ENCODE data around the gene OR52I2.

The OR52I2 gene

DNA sequence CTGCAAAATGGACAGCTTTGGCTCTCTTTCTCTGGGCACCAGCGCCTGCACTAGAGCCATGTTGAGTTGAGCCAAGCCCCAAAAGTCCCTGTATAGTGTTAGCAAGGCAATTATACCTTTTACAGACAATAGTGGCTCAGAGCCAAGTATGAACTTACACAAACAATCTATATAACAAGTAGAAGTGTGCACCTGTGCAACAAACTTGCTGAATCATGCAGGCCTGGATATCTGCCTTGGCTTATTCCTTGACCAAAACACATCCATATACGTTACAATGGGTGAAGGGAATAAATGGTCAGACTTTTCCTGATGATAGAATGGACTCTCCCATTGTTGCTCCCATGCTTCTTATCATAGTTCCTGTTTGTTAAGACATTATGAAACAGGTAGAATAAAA lies 3.8 kb upstream of the OR52I2 start:
- TF ChIP-seq NFIC (IDR thresholded peaks at IDR 0.05) (0 out of 2 replicates have a peak, but pooled peaks have one; percentile 27), ZBTB7A (IDR thresholded peaks at IDR 0.05; ENCODE audit: low read depth) (no peak)

DNA sequence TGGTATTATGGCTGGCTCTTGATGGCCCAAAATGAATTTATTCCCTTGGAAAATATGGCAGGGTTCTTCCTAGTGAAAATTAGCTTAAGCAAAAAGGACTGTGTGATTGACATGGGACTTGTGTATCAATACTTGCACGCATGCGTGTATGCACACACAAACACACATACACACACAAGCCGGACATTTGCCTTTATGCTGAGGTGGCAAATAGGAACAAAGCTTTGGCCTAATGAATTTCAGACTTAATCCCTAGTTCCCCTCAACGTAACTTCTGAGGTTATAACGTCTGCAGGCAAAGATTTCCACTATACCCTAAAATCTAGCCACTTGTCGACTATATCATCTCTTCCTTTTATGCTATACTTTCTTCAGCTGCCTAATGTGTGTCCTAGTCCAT lies 2.9 kb upstream of the OR52I2 start:
- no peak for TF ChIP-seq CREB1 (IDR thresholded peaks at IDR 0.05; ENCODE audit: low read depth)
- TF ChIP-seq EGR1 (IDR thresholded peaks at IDR 0.05) = no peak
- TF ChIP-seq FOXM1 (IDR thresholded peaks at IDR 0.05; ENCODE audit: borderline replicate concordance, low read depth) = no peak
- TF ChIP-seq, protein P1, sequence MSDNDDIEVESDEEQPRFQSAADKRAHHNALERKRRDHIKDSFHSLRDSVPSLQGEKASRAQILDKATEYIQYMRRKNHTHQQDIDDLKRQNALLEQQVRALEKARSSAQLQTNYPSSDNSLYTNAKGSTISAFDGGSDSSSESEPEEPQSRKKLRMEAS (IDR thresholded peaks at IDR 0.05) = no peak
- no peak for TF ChIP-seq RAD21 (IDR thresholded peaks at IDR 0.05; ENCODE audit: low read depth)
- TF ChIP-seq, protein P2, sequence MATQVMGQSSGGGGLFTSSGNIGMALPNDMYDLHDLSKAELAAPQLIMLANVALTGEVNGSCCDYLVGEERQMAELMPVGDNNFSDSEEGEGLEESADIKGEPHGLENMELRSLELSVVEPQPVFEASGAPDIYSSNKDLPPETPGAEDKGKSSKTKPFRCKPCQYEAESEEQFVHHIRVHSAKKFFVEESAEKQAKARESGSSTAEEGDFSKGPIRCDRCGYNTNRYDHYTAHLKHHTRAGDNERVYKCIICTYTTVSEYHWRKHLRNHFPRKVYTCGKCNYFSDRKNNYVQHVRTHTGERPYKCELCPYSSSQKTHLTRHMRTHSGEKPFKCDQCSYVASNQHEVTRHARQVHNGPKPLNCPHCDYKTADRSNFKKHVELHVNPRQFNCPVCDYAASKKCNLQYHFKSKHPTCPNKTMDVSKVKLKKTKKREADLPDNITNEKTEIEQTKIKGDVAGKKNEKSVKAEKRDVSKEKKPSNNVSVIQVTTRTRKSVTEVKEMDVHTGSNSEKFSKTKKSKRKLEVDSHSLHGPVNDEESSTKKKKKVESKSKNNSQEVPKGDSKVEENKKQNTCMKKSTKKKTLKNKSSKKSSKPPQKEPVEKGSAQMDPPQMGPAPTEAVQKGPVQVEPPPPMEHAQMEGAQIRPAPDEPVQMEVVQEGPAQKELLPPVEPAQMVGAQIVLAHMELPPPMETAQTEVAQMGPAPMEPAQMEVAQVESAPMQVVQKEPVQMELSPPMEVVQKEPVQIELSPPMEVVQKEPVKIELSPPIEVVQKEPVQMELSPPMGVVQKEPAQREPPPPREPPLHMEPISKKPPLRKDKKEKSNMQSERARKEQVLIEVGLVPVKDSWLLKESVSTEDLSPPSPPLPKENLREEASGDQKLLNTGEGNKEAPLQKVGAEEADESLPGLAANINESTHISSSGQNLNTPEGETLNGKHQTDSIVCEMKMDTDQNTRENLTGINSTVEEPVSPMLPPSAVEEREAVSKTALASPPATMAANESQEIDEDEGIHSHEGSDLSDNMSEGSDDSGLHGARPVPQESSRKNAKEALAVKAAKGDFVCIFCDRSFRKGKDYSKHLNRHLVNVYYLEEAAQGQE (IDR thresholded peaks at IDR 0.05; ENCODE audit: low read depth) = no peak
- no peak for TF ChIP-seq CEBPB (IDR thresholded peaks at IDR 0.05)
- TF ChIP-seq, protein P3, sequence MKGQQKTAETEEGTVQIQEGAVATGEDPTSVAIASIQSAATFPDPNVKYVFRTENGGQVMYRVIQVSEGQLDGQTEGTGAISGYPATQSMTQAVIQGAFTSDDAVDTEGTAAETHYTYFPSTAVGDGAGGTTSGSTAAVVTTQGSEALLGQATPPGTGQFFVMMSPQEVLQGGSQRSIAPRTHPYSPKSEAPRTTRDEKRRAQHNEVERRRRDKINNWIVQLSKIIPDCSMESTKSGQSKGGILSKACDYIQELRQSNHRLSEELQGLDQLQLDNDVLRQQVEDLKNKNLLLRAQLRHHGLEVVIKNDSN (IDR thresholded peaks at IDR 0.05) = no peak
- no peak for TF ChIP-seq EP300 (IDR thresholded peaks at IDR 0.05; ENCODE audit: borderline replicate concordance)
- TF ChIP-seq YY1 (IDR thresholded peaks at IDR 0.05; ENCODE audit: low read depth) = no peak
- no peak for TF ChIP-seq TEAD4 (IDR thresholded peaks at IDR 0.05)
- no peak for TF ChIP-seq TCF12 (IDR thresholded peaks at IDR 0.05; ENCODE audit: low read depth)
- TF ChIP-seq TAF1 (IDR thresholded peaks at IDR 0.05; ENCODE audit: low read depth) = no peak
- no peak for TF ChIP-seq ZBTB7A (IDR thresholded peaks at IDR 0.05; ENCODE audit: low read depth)
- no peak for TF ChIP-seq NFIC (IDR thresholded peaks at IDR 0.05)

DNA sequence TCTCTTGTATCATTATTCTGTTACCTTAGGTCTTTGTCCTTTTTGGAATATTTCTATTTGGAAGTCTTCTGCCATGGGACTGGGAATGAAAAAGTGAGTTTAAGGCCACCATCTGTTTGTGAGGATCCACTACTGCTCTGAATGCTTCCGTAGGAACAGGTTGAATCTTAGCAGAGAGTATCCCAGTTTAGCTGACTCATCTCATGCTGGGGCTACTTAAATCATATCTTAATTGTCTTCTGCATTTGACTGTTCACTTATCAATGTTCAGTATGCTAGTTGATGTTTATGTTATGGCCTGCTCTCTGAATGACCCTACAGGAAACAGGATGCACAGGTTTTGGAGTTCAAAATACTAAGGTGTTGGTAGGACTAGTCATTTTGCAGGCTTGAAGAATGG lies 1.4 kb upstream of the OR52I2 start:
- TF ChIP-seq, protein P3 (IDR thresholded peaks at IDR 0.05) = no peak

DNA sequence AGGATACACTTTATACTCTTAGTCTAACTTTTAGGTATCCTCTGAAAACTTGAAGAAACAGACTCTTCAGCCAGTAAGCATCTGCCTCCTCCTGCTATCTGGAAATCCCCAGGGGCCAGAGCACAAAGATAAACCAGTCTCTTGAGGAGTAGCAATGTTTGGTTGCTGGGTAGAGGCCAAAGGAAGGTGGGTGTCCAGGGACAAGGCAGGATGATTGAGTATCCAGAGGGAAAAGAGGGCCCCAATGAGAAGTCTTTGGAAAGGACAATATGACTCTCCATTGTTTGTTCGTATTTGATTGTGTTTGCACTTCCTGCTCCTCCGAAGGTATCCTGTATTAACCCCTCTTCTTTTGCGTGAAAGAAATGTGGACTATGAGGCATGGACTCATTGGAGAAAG lies 7.5 kb downstream of the OR52I2 start:
- TF ChIP-seq CREB1 (IDR thresholded peaks at IDR 0.05; ENCODE audit: low read depth) (no peak), FOXM1 (IDR thresholded peaks at IDR 0.05; ENCODE audit: borderline replicate concordance, low read depth) (no peak), EP300 (IDR thresholded peaks at IDR 0.05; ENCODE audit: borderline replicate concordance) (no peak), TCF12 (IDR thresholded peaks at IDR 0.05; ENCODE audit: low read depth) (no peak), CEBPB (IDR thresholded peaks at IDR 0.05) (no peak), RAD21 (IDR thresholded peaks at IDR 0.05; ENCODE audit: low read depth) (no peak), ZBTB7A (IDR thresholded peaks at IDR 0.05; ENCODE audit: low read depth) (no peak), TEAD4 (IDR thresholded peaks at IDR 0.05) (no peak), YY1 (IDR thresholded peaks at IDR 0.05; ENCODE audit: low read depth) (no peak), NFIC (IDR thresholded peaks at IDR 0.05) (no peak), EGR1 (IDR thresholded peaks at IDR 0.05) (no peak), TAF1 (IDR thresholded peaks at IDR 0.05; ENCODE audit: low read depth) (no peak)
- TF ChIP-seq, protein P3 (IDR thresholded peaks at IDR 0.05) = no peak
- TF ChIP-seq, protein P2 (IDR thresholded peaks at IDR 0.05; ENCODE audit: low read depth) = no peak
- TF ChIP-seq, protein P1 (IDR thresholded peaks at IDR 0.05) = no peak

DNA sequence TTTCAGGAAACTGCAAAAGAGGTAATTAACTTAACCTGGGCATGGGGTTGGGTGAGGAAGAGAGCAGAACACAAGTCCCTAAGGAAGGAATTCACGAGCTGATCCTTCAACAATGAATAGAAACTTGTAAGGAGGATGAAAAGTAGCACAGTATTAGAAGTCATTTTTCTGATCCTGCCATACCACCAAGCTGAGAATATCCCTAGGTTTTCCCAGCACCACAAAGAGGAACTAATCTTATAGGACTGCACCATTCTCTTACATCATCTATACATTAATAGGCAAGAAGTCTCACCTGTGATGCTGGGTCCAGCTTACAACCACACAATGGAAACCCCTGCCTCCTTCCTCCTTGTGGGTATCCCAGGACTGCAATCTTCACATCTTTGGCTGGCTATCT lies 12.2 kb downstream of the OR52I2 start, which contains the start of gene OR52I1:
OR52I1 (plus strand) TSS at position 301 of the 400 bp plus-strand sequence; CDS start at position 301, 0 bp downstream.
- no peak for TF ChIP-seq EP300 (IDR thresholded peaks at IDR 0.05; ENCODE audit: borderline replicate concordance)
- TF ChIP-seq FOXM1 (IDR thresholded peaks at IDR 0.05; ENCODE audit: borderline replicate concordance, low read depth) = no peak
- no peak for TF ChIP-seq TEAD4 (IDR thresholded peaks at IDR 0.05)
- TF ChIP-seq, protein P3 (IDR thresholded peaks at IDR 0.05) = no peak
- TF ChIP-seq YY1 (IDR thresholded peaks at IDR 0.05; ENCODE audit: low read depth) = no peak
- TF ChIP-seq TAF1 (IDR thresholded peaks at IDR 0.05; ENCODE audit: low read depth) = no peak

DNA sequence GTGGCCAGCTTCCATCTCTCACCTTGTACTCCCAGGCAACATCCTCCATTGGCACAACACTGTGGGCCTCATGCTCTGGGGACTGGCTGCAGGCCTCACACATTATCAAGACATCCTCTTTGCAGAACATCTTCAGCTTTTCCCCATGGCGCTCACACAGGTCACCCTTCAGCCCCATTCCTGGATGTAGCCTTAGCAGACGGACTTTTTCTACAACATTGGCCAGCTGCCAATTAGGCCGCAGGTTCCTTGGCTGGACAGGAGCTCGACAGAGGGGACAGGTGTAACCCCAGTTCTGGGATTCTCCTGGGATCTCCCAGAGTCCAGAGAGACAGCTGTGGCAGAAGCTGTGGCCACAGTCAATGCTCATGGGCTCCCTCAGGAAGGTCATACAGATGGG lies 23.5 kb downstream of the OR52I2 start:
- TF ChIP-seq CEBPB (IDR thresholded peaks at IDR 0.05) = no peak
- TF ChIP-seq FOXM1 (IDR thresholded peaks at IDR 0.05; ENCODE audit: borderline replicate concordance, low read depth) = no peak
- no peak for TF ChIP-seq TCF12 (IDR thresholded peaks at IDR 0.05; ENCODE audit: low read depth)
- TF ChIP-seq YY1 (IDR thresholded peaks at IDR 0.05; ENCODE audit: low read depth) = no peak
- no peak for TF ChIP-seq TEAD4 (IDR thresholded peaks at IDR 0.05)
- TF ChIP-seq RAD21 (IDR thresholded peaks at IDR 0.05; ENCODE audit: low read depth) = no peak
- TF ChIP-seq NFIC (IDR thresholded peaks at IDR 0.05) = no peak
- TF ChIP-seq, protein P1 (IDR thresholded peaks at IDR 0.05) = no peak
- TF ChIP-seq EP300 (IDR thresholded peaks at IDR 0.05; ENCODE audit: borderline replicate concordance) = no peak
- no peak for TF ChIP-seq ZBTB7A (IDR thresholded peaks at IDR 0.05; ENCODE audit: low read depth)
